ENCODE data around the gene ILRUN.
"Not testable (repeated sequence)": the region's sequence is repeated elsewhere in the genome, so short reads cannot be mapped to it uniquely, and the experiment has no call there.

The ILRUN gene

DNA sequence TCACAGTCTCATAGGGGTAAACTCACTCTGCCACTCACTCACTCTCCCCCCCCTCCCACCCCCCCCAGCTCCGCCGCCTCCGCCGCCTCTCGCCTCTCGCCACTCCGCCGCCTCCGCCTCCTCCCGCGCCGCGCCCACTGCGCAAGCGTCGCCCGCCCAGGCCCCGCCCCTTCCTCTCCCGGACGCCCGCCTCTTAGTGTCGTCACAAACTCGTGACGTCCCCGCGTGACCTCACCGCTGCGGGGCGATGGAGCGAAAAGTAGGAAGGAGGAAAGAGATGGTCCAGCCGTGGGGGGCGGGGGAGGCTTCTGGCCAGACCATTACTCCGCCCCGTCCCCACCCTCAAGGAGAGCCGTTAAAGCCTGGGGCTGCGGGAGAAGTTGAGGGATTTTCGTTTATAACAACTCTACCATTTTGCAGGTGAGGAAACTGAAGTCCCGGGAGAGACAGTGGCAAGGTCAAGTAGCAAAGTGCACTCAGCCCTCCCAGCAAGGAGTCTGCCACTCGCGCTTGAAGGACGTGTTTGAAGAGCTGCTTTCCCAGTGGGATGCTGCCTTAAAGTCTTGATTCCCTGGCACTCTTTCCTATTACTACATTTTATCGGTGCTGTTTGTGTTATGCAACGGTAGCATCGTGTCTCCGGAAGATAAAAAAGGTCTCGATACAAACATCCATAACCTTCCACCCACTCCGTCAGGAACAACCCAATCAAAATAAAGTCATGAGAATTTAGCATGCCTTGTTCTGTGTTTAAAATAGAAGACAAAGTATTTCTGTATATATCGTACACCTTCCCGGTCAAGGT lies at the start of gene ILRUN:
Gene ILRUN, minus strand, starts transcription at position 29 of the 805 bp plus-strand sequence. CDS start 164 bp downstream, outside the sequence.
- DNase-seq (ENCODE audit: low read depth in 4 of 4, low spot score in 1 of 4), result peak; percentile 93 to 97 (median 96)

DNA sequence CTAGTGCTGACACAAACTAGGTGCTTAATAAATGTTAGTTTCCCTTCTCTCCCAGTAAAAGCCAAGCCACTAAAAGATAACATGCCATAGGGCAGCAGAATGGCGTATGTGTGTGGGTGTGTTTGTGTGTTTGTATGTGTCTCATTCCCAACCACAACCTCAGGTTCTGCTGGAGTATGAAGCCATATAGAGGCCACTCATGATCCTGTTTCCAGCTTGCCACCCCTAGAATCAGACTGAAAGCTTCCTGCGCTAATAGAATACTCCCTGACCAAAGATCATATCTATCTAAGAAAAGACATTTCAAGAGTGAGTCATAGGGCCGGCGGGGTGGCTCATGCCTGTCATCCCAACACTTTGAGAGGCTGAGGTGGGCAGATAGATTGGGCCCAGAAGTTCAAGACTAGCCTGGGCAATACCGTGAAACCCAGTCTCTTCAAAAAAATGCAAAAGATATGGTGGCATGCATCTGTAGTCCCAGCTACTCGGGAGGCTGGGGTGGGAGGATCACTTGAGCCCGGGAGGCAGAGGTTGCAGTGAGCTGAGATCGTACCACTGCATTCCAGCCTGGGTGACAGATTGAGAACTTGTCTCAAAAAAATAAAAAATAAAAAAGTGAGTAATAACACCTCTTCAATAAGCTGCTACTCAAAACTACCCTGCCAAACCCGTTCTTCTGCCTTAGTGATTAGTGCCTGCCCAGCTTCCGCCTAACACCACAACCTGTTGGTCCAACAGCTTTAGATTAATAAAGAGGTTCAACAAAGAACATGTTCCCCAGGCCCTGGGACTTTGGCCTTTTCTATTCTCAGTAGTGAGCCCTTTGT lies 48.9 kb upstream of the ILRUN start:
- no peak for DNase-seq (ENCODE audit: low read depth in 4 of 4, low spot score in 1 of 4)

- DNase-seq (ENCODE audit: low read depth in 4 of 4, low spot score in 1 of 4), result not testable (repeated sequence)
These were observed 47.7 kb upstream of the ILRUN start for GRCh38 chr6:34744294-34744647.

GRCh38 chr6:34743625-34744293 lies 47.2 kb upstream of the ILRUN start:
- DNase-seq (ENCODE audit: low read depth in 4 of 4, low spot score in 1 of 4), result no peak

DNA sequence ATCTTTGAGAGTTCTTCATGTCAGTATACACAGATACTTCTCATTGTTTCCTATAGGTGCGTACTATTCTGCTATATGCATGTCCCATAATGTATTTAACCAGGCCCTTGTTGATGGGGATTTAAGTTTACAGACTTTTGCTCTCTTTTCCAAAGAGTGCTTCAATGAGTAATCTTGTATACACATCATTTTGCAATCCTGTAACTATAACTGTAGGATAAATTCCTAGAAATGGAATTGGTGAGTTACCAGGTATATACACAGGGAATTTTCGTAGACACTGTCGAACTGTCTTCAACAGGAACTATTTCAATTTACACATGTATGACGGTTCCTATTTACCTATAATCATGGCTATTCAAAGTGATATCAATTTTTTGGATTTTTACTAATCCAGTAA lies 45.5 kb upstream of the ILRUN start:
- DNase-seq (ENCODE audit: low read depth in 4 of 4, low spot score in 1 of 4), result no peak

DNA sequence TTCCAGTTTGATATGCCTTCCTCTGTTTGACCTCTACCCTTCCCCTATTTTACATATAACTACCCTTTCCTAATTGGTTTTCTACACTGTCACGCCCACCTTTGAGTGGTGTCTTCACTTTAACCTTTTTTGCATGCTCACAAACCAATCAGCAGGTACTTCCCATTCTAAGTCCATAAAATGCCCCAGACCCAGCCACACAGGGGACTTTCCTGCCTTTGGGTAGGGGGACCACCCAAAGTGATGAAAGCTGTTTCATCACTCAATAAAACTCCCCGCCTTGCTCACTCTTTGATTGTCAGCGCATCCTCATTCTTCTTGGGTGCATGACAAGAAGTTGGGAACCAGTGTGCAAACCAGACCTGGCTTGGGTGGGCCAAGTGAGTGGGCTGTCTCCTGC lies 40.3 kb upstream of the ILRUN start:
- DNase-seq (ENCODE audit: low read depth in 4 of 4, low spot score in 1 of 4), result no peak

DNA sequence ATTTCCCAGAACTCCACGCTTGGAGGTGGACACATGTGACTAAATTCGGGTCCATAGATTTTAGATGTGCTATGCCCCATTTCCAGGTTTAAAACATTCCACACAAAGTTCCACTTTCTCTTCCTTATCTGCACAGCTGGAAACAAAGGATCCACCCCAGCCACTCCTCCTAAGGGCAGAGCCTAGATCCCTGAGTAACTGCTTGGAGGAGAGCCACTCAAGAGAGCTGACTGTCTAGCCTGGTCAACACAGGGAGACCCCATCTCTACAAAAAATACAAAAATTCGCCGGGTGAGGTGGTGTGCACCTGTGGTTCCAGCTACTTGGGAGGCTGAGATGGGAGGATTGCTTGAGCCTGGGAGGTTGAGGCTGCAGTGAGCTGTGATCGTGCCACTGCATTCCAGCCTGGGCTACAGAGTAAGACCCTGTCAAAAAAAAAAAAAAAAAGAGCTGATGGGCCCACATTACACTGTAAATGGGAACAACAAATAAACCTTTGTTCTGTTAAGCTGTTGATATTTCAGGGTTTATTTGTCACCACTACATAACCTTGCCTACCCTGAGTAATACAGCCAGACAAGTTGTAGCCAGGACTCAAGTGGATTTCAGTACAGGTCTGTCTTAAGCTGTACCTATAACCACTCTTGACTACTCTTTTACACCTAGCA lies 35.0 kb upstream of the ILRUN start:
- no peak for DNase-seq (ENCODE audit: low read depth in 4 of 4, low spot score in 1 of 4)

DNA sequence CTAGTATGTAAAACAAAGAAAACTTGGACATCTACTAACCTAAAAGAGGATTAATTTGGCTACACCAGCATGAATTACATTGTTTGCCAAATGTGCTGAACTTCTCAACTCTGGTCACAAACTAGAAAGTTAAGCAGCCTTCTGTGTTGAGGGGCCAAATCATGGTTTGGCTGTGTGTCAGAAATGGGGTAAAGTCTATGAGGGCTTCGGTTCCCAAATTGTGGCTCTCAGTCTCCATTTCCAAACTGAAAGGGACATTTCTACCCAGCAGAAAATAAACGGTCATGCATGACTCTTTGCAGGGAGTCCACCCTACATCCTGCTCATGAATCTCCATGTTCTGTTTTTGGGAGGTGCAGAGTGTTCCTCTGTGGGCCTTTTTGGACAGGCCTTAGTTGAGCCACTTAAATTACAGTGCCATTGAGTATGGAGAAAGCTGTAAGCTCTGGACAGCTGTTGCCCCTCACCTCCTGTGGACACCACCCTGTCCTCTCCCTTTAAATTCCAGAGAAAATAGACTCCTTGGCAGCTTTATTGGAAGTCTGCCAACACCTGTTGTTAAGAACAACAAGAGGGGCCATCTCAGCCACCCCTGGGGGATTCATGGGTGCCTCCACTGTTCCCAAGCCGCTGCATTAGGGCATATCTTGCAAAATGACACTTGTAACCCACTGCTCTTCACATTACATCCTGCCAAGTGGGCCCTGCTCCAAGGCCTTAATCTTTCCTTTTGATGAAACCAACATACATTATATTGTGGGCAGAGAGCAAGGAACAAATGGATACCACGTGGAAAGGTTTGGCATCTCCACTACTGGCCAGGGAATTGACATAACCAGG lies 33.3 kb upstream of the ILRUN start:
- no peak for DNase-seq (ENCODE audit: low read depth in 4 of 4, low spot score in 1 of 4)

DNA sequence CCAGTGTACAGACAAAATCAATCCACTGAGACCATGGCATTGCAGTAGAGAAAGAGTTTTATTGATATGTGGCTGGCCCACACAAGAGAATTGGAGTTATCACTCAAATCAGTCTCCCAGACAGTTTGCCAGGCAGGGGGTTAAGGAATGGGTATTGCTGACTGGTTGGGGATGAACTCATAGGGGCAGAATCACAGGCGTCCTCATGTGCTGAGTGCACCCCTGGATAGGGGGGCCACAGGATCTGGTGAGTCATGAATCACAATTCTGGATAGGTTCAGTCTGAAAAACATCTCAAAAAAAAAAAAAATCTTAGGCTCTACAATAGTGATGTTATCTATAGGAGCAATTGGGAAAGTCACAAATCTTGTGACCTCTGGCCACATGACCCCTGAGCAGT lies 29.5 kb upstream of the ILRUN start:
- DNase-seq (ENCODE audit: low read depth in 4 of 4, low spot score in 1 of 4), result no peak

- DNase-seq (ENCODE audit: low read depth in 4 of 4, low spot score in 1 of 4), result no peak
These were observed 26.6 kb upstream of the ILRUN start for GRCh38 chr6:34723203-34723602.

- no peak for DNase-seq (ENCODE audit: low read depth in 4 of 4, low spot score in 1 of 4)
These were observed 25.9 kb upstream of the ILRUN start for GRCh38 chr6:34722451-34722850.

GRCh38 chr6:34720160-34720559 lies 23.6 kb upstream of the ILRUN start:
- DNase-seq (ENCODE audit: low read depth in 4 of 4, low spot score in 1 of 4), result not testable (repeated sequence)

GRCh38 chr6:34719646-34720045 lies 23.1 kb upstream of the ILRUN start:
- DNase-seq (ENCODE audit: low read depth in 4 of 4, low spot score in 1 of 4), result not testable (repeated sequence)

- no peak for DNase-seq (ENCODE audit: low read depth in 4 of 4, low spot score in 1 of 4)
These were observed 22.4 kb upstream of the ILRUN start for GRCh38 chr6:34718976-34719375.

GRCh38 chr6:34717466-34717865 lies 20.9 kb upstream of the ILRUN start:
- no peak for DNase-seq (ENCODE audit: low read depth in 4 of 4, low spot score in 1 of 4)

GRCh38 chr6:34714663-34715062 lies 18.1 kb upstream of the ILRUN start:
- no peak for DNase-seq (ENCODE audit: low read depth in 4 of 4, low spot score in 1 of 4)

DNA sequence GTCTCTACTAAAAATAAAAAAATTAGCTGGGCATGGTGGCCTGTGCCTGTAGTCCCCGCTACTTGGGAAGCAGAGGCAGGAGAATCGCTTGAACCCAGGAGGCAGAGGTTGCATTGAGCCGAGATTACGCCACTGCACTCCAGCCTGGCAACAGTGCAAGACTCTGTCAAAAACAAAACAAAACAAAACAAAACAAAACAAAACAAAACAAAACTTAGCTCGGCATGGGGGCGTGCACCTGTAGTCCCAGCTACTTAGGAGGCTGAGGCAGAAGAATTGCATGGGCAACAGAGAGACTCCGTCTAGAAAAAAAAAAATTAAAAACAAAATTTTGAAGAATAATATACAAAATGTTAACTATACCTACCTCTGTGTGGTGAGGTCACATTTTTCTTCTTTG lies 16.3 kb upstream of the ILRUN start:
- not testable (repeated sequence) for DNase-seq (ENCODE audit: low read depth in 4 of 4, low spot score in 1 of 4)

DNA sequence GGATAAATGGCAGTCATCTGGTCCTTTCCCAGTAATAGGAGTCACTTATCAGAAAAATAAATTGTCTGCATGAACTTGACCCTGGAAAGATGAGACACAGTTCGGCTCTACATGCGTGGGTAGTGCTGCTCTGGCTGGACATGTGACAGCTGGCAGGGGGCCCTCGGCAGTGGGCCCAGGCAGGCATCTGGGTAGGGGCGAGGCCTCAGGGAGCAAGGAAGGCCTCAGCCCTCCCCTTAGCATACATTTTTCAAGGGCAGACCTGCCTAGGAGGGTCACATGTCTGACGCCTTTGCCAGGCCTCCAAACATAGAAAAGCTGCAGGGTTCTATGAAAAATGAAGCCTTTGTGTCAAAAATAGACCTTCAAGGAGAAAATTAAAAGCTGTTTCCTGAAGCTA lies 12.8 kb upstream of the ILRUN start:
- DNase-seq (ENCODE audit: low read depth in 4 of 4, low spot score in 1 of 4), result no peak

DNA sequence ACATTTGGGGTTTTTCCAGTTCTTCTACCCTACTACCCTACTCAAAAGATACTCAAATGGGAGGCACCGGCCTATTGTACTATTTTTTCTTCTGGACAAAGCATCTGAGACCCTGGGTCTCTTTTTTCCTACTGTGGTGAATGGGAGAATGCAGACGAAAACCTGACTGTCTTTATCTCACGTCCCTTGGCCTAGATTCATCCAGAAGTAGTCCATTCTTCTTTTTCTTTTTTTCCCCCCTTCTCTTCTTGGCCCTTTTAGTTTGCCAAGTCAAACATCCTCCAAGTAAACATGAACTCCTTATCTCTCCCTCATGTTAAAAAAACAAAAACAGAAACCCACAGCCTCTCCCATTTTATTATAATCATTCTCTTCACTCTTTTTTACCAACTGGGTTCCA lies 8.7 kb upstream of the ILRUN start:
- DNase-seq (ENCODE audit: low read depth in 4 of 4, low spot score in 1 of 4), result no peak

DNA sequence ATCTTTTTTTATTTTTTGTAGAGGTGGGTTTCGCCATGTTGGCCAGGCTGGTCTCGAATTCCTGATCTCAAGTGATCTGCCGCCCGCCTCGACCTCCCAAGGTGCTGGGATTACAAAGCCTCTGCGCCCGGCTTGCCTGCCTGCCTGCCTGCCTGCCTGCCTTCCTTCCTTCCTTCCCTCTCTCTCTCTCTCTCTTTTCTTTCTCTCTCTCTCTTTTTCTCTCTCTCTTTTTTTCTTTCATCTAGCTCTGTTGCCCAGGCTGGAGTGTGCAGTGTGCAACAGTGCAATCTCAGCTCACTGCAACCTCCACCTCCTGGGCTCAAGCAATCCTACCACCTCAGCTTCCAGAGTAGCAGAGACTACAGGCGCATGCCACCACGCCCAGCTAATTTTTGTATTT lies 4.6 kb upstream of the ILRUN start:
- DNase-seq (ENCODE audit: low read depth in 4 of 4, low spot score in 1 of 4), result no peak
